A549 (cell line): ENCODE measurements around the gene SLC25A13.

Experiments used
- TF ChIP-seq, protein P1 (sequence below): fragments of >200 bp; sonication (Bioruptor Twin); formaldehyde crosslinking; IDR thresholded peaks from 3 replicates; pipeline ENCODE4 v1.5.1; 2016
- TF ChIP-seq, protein P2 (sequence below): fragments of 200-600 bp; sonication (generic); IDR thresholded peaks from 2 replicates; pipeline ENCODE4 v1.6.1; 2016; ENCODE audit warnings: antibody characterized with exemption, mild to moderate bottlenecking, moderate library complexity

- TF ChIP-seq, protein P1, sequence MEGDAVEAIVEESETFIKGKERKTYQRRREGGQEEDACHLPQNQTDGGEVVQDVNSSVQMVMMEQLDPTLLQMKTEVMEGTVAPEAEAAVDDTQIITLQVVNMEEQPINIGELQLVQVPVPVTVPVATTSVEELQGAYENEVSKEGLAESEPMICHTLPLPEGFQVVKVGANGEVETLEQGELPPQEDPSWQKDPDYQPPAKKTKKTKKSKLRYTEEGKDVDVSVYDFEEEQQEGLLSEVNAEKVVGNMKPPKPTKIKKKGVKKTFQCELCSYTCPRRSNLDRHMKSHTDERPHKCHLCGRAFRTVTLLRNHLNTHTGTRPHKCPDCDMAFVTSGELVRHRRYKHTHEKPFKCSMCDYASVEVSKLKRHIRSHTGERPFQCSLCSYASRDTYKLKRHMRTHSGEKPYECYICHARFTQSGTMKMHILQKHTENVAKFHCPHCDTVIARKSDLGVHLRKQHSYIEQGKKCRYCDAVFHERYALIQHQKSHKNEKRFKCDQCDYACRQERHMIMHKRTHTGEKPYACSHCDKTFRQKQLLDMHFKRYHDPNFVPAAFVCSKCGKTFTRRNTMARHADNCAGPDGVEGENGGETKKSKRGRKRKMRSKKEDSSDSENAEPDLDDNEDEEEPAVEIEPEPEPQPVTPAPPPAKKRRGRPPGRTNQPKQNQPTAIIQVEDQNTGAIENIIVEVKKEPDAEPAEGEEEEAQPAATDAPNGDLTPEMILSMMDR = no peak
- TF ChIP-seq, protein P2, sequence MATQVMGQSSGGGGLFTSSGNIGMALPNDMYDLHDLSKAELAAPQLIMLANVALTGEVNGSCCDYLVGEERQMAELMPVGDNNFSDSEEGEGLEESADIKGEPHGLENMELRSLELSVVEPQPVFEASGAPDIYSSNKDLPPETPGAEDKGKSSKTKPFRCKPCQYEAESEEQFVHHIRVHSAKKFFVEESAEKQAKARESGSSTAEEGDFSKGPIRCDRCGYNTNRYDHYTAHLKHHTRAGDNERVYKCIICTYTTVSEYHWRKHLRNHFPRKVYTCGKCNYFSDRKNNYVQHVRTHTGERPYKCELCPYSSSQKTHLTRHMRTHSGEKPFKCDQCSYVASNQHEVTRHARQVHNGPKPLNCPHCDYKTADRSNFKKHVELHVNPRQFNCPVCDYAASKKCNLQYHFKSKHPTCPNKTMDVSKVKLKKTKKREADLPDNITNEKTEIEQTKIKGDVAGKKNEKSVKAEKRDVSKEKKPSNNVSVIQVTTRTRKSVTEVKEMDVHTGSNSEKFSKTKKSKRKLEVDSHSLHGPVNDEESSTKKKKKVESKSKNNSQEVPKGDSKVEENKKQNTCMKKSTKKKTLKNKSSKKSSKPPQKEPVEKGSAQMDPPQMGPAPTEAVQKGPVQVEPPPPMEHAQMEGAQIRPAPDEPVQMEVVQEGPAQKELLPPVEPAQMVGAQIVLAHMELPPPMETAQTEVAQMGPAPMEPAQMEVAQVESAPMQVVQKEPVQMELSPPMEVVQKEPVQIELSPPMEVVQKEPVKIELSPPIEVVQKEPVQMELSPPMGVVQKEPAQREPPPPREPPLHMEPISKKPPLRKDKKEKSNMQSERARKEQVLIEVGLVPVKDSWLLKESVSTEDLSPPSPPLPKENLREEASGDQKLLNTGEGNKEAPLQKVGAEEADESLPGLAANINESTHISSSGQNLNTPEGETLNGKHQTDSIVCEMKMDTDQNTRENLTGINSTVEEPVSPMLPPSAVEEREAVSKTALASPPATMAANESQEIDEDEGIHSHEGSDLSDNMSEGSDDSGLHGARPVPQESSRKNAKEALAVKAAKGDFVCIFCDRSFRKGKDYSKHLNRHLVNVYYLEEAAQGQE = no peak
Measured at GRCh38 chr7:96269246-96269994, 52.5 kb downstream of the SLC25A13 start.
